Fibroblast of skin of left biceps (primary cell): ENCODE measurements around the gene FLOT2.
"Not testable (repeated sequence)": the region's sequence is repeated elsewhere in the genome, so short reads cannot be mapped to it uniquely, and the experiment has no call there.

Experiments used
- DNase-seq, 2 experiments: peaks; one replicate each; pipeline ENCODE4 v3.0.0-alpha.2; 2013; ENCODE audit warnings: low read depth in 2 of 2

Gene FLOT2

GRCh38 chr17:28874750-28875149 is 22.8 kb downstream of the FLOT2 start:
- DNase-seq = no peak

GRCh38 chr17:28873839-28874238 is 23.7 kb downstream of the FLOT2 start:
- DNase-seq = no peak

GRCh38 chr17:28871056-28871579 is 26.4 kb downstream of the FLOT2 start:
- no peak for DNase-seq

- no peak for DNase-seq
Measured at GRCh38 chr17:28867276-28867675, 30.3 kb downstream of the FLOT2 start.

- no peak for DNase-seq
Measured at GRCh38 chr17:28865946-28866752, 31.4 kb downstream of the FLOT2 start.

- no peak for DNase-seq
Measured at GRCh38 chr17:28864991-28865849, 32.3 kb downstream of the FLOT2 start.

GRCh38 chr17:28863953-28864352 is 33.6 kb downstream of the FLOT2 start:
- DNase-seq = no peak

- no peak for DNase-seq
Measured at GRCh38 chr17:28862561-28862960, 35.0 kb downstream of the FLOT2 start.

GRCh38 chr17:28861393-28862203 is 35.9 kb downstream of the FLOT2 start:
- no peak for DNase-seq

- DNase-seq = no peak
Measured at GRCh38 chr17:28860363-28860808, 37.1 kb downstream of the FLOT2 start.

- no peak for DNase-seq
Measured at GRCh38 chr17:28858801-28859355, 38.7 kb downstream of the FLOT2 start.

- no peak for DNase-seq
Measured at GRCh38 chr17:28857905-28858800, 39.4 kb downstream of the FLOT2 start.

GRCh38 chr17:28856028-28856574 is 41.4 kb downstream of the FLOT2 start:
- no peak for DNase-seq

- DNase-seq = no peak
Measured at GRCh38 chr17:28855336-28855679, 42.2 kb downstream of the FLOT2 start.

- peak; percentile 47 to 57 for DNase-seq
Measured at GRCh38 chr17:28854457-28855335, 42.8 kb downstream of the FLOT2 start, which contains the start of gene ERAL1. Gene ERAL1 (plus strand): TSS chr17:28855016. CDS start chr17:28855035, 19 bp downstream.

GRCh38 chr17:28853295-28853694 is 44.2 kb downstream of the FLOT2 start:
- no peak for DNase-seq

GRCh38 chr17:28849281-28849680 is 48.3 kb downstream of the FLOT2 start:
- DNase-seq = no peak

- not testable (repeated sequence) for DNase-seq
Measured at GRCh38 chr17:28848667-28849066, 48.9 kb downstream of the FLOT2 start.

- DNase-seq = not testable (repeated sequence)
Measured at GRCh38 chr17:28846699-28847098, 50.8 kb downstream of the FLOT2 start.
